Left cardiac atrium (tissue), 4 donors: Measurements from ENCODE around the gene CMIP. TPM values are rescaled to one million over a fixed set of nuclear protein-coding genes. Genes with fewer than 3 reads are reported as not detected.

ENCODE experiments used
- ATAC-seq, 2 donors: fragments of 200-7000 bp; cut with Tn5 transposase; one replicate each; pipeline ENCODE4 v1.9.1; 2020; ENCODE audit warnings: mild to moderate bottlenecking in 2 of 2, moderate library complexity in 2 of 2
- DNase-seq: peaks from one replicate; pipeline ENCODE4 v3.0.0-alpha.2; 2020
- intact Hi-C, 2 donors: fragments of 100-400 bp; cut with DNase I; formaldehyde crosslinking; loops; one replicate each; pipeline versions ENCODE4 v1.14.1 to v1.15.1; 2022 to 2023
- total RNA-seq, 2 donors: library from RNA; stranded (reverse); fragmentation: NEBNext Ultra II Directional; extraction: Animal tissue kit (Norgen Biotek cat#: 25700); gene quantifications; one replicate each; pipeline ENCODE4 v1.2.1, GENCODE V29; 2021
- donor health status: DM: no; HTN: yes; CAD: no.
- donor health status: DM: no; HTN: yes; CAD: no; lungs with severe emphysema.
- donor health status: DM: yes; HTN: yes; CAD: no.
- donor health status: Dilated cardiomyopathy.

The CMIP gene
- total RNA-seq, 2 donors from 2014 or later = 18.1 to 34.9 TPM

- intact Hi-C loops = no loop called here
- ATAC-seq (no peak), DNase-seq (peak; percentile 48)
These were observed 740 bp upstream of the CMIP start for GRCh38 chr16:81443688-81444447.

- intact Hi-C loops = no loop called here
- peak; percentile 53 for DNase-seq
- peak; percentile 32 to 38 for ATAC-seq
These were observed 744 bp downstream of the CMIP start for GRCh38 chr16:81445143-81445961.

- intact Hi-C loops = no loop called here
- no peak for DNase-seq
These were observed 1.6 kb downstream of the CMIP start for GRCh38 chr16:81445966-81446906.

GRCh38 chr16:81446907-81447268 lies 2.3 kb downstream of the CMIP start:
- intact Hi-C loops = no loop called here
- DNase-seq (peak; percentile 47), ATAC-seq (no peak)

More at GRCh38 chr16:81445966-81446906, 1.6 kb downstream of the CMIP start:
- peak in 1 of 2 donors; percentile 6 for ATAC-seq

GRCh38 chr16:81447383-81448101 lies 2.9 kb downstream of the CMIP start:
- no peak for DNase-seq
- no peak for ATAC-seq
- intact Hi-C loops = no loop called here

- ATAC-seq = no peak
- DNase-seq = no peak
- intact Hi-C loops = no loop called here
These were observed 3.8 kb downstream of the CMIP start for GRCh38 chr16:81448154-81449131.

GRCh38 chr16:81449241-81449640 lies 4.6 kb downstream of the CMIP start:
- intact Hi-C loops = no loop called here
- ATAC-seq = no peak
- DNase-seq = no peak

- intact Hi-C loops = no loop called here
- ATAC-seq = no peak
- no peak for DNase-seq
These were observed 5.4 kb downstream of the CMIP start for GRCh38 chr16:81449899-81450608.

- intact Hi-C loops = no loop called here
- DNase-seq (no peak), ATAC-seq (no peak)
These were observed 6.3 kb downstream of the CMIP start for GRCh38 chr16:81450783-81451491.

GRCh38 chr16:81451753-81452680 lies 7.4 kb downstream of the CMIP start:
- DNase-seq (no peak), ATAC-seq (peak in 1 of 2 donors; percentile 71)
- intact Hi-C loops = no loop called here

- no peak for DNase-seq
- ATAC-seq = peak in 1 of 2 donors; percentile 9
- intact Hi-C loops = no loop called here
These were observed 8.6 kb downstream of the CMIP start for GRCh38 chr16:81453091-81453728.

GRCh38 chr16:81454044-81454443 lies 9.4 kb downstream of the CMIP start:
- intact Hi-C loops = no loop called here
- ATAC-seq = no peak
- no peak for DNase-seq

- DNase-seq (no peak), ATAC-seq (no peak)
- intact Hi-C loops = no loop called here
These were observed 10.4 kb downstream of the CMIP start for GRCh38 chr16:81455006-81455405.

- ATAC-seq (no peak), DNase-seq (no peak)
- intact Hi-C loops = no loop called here
These were observed 11.3 kb downstream of the CMIP start for GRCh38 chr16:81455720-81456494.
